GM03348 (cell line): Measurements from ENCODE around the gene MARK4.
"Not testable (repeated sequence)": the region's sequence is repeated elsewhere in the genome, so short reads cannot be mapped to it uniquely, and the experiment has no call there.

Experiments
- DNase-seq: peaks from one replicate; pipeline ENCODE4 v3.0.0; 2012; ENCODE audit warnings: low spot score

Gene MARK4

GRCh38 chr19:45244133-45244794 is 6.8 kb upstream of the MARK4 start:
- no peak for DNase-seq

GRCh38 chr19:45245334-45245787 is 5.7 kb upstream of the MARK4 start, which contains the start of gene EXOC3L2:
TSS of gene EXOC3L2 (minus strand) at chr19:45245407. CDS start at chr19:45239045, 6,362 bp downstream.
- DNase-seq: no peak

GRCh38 chr19:45245826-45246225 is 5.2 kb upstream of the MARK4 start:
- no peak for DNase-seq

GRCh38 chr19:45247136-45247535 is 3.9 kb upstream of the MARK4 start:
- DNase-seq: no peak

- DNase-seq: no peak
Measured at GRCh38 chr19:45249261-45250033, 1.6 kb upstream of the MARK4 start.

GRCh38 chr19:45250216-45250831 is 747 bp upstream of the MARK4 start:
- DNase-seq: no peak

- DNase-seq: peak; percentile 75
Measured at GRCh38 chr19:45251452-45252354, 632 bp downstream of the MARK4 start.

- DNase-seq: peak; percentile 60
Measured at GRCh38 chr19:45253396-45254027, 2.4 kb downstream of the MARK4 start.

GRCh38 chr19:45254044-45254531 is 3.0 kb downstream of the MARK4 start:
- DNase-seq: no peak

- DNase-seq: no peak
Measured at GRCh38 chr19:45255611-45256157, 4.6 kb downstream of the MARK4 start.

GRCh38 chr19:45256836-45257235 is 5.8 kb downstream of the MARK4 start:
- no peak for DNase-seq

- DNase-seq: no peak
Measured at GRCh38 chr19:45258862-45259261, 7.8 kb downstream of the MARK4 start.

- DNase-seq: no peak
Measured at GRCh38 chr19:45262570-45262969, 11.5 kb downstream of the MARK4 start.

- no peak for DNase-seq
Measured at GRCh38 chr19:45263013-45263412, 11.9 kb downstream of the MARK4 start.

GRCh38 chr19:45264781-45265317 is 13.8 kb downstream of the MARK4 start:
- DNase-seq: no peak

- DNase-seq: no peak
Measured at GRCh38 chr19:45265375-45265774, 14.3 kb downstream of the MARK4 start.

- no peak for DNase-seq
Measured at GRCh38 chr19:45267296-45267695, 16.2 kb downstream of the MARK4 start.

GRCh38 chr19:45269939-45270338 is 18.9 kb downstream of the MARK4 start:
- DNase-seq: not testable (repeated sequence)

GRCh38 chr19:45271098-45271734 is 20.1 kb downstream of the MARK4 start:
- DNase-seq: no peak

GRCh38 chr19:45271735-45272108 is 20.7 kb downstream of the MARK4 start:
- no peak for DNase-seq
